Erythroblast (primary cell): ENCODE results near the gene LYPD4.

Experiments used
- GATA1 ChIP-seq: IDR thresholded peaks from 2 replicates; pipeline ENCODE4 v1.6.1; 2011; ENCODE audit warnings: low read depth, mild to moderate bottlenecking, control low read depth, low read length, moderate library complexity
- POLR2A ChIP-seq: IDR thresholded peaks from 2 replicates; pipeline ENCODE4 v1.6.1; 2011; ENCODE audit warnings: mild to moderate bottlenecking, low read length

- no peak for TF ChIP-seq GATA1
- TF ChIP-seq POLR2A, result no peak
These were observed 3.0 kb upstream of the LYPD4 start for GRCh38 chr19:41847351-41848105.
